Measurements from ENCODE around the gene OLFM1.
"Not testable (repeated sequence)": the region's sequence is repeated elsewhere in the genome, so short reads cannot be mapped to it uniquely, and the experiment has no call there.

GRCh38 chr9:135063888-135064287 is 23.6 kb upstream of the OLFM1 start:
- not testable (repeated sequence) for TF ChIP-seq POLR2AphosphoS5 (IDR thresholded peaks at IDR 0.05; ENCODE audit: low read depth, low read length); CTCF (IDR thresholded peaks at IDR 0.05 in 2 of 3, conservative IDR thresholded peaks at IDR 0.05 in 1 of 3; ENCODE audit: borderline replicate concordance in 1 of 3, insufficient read depth in 1 of 3, low read depth in 2 of 3, low read length in 2 of 3); EZH2 (IDR thresholded peaks at IDR 0.05); RAD21 (IDR thresholded peaks at IDR 0.05; ENCODE audit: low read depth)
